Measurements from ENCODE around the gene RALY.
A peak's percentile ranks its signal among the peaks of the same experiment; 100 is the strongest.

The RALY gene

GRCh38 chr20:33993576-33994221 is at the start of gene RALY:
Gene RALY (plus strand): TSS chr20:33993911. CDS start chr20:34072075, 78,164 bp downstream.
- H3K9ac ChIP-seq: peak within 1 kb of the TSS; percentile 96
- peak within 1 kb of the TSS; percentile 95 for H3K27ac ChIP-seq
- H3K79me2 ChIP-seq: peaks cover 43% of the 10 kb centered on the region
- peaks cover 17% of the 10 kb centered on the region for H3K4me1 ChIP-seq
- no peaks in the 10 kb centered on the region for H3K9me3 ChIP-seq (ENCODE audit: control insufficient read depth, low read length)
- H2AFZ ChIP-seq: peak within 1 kb of the TSS; percentile 92
- no peaks in the 10 kb centered on the region for H3K36me3 ChIP-seq (ENCODE audit: control insufficient read depth, insufficient read depth, low read length)
- peak within 1 kb of the TSS; percentile 73 for H3K4me2 ChIP-seq (ENCODE audit: low read length)
- H3K27me3 ChIP-seq (ENCODE audit: control insufficient read depth, insufficient read depth, low read length): no peaks in the 10 kb centered on the region
- peak within 1 kb of the TSS; percentile 95 for H3K4me3 ChIP-seq (ENCODE audit: low read depth, low read length)
- no peak for TF ChIP-seq CTCF (IDR thresholded peaks at IDR 0.05)

- Histone ChIP-seq H3K27me3 (ENCODE audit: control insufficient read depth, insufficient read depth, low read length) (no peaks in the 10 kb centered on the region), H3K9me3 (ENCODE audit: control insufficient read depth, low read length) (peaks cover 5% of the 10 kb centered on the region), H3K4me3 (ENCODE audit: low read depth, low read length) (no peak overlapping the region), H3K36me3 (ENCODE audit: control insufficient read depth, insufficient read depth, low read length) (no peaks in the 10 kb centered on the region), H2AFZ (no peak overlapping the region), H3K27ac (no peak overlapping the region), H3K4me1 (no peaks in the 10 kb centered on the region), H3K4me2 (ENCODE audit: low read length) (no peak overlapping the region), H3K9ac (no peak overlapping the region), H3K79me2 (no peaks in the 10 kb centered on the region)
- no peak for TF ChIP-seq CTCF (IDR thresholded peaks at IDR 0.05)
These were observed 48.8 kb upstream of the RALY start for GRCh38 chr20:33944914-33945313.

- H3K4me2 ChIP-seq (ENCODE audit: low read length): no peak overlapping the region
- no peak overlapping the region for H3K27ac ChIP-seq
- no peak overlapping the region for H2AFZ ChIP-seq
- H3K9me3 ChIP-seq (ENCODE audit: control insufficient read depth, low read length): peaks cover 5% of the 10 kb centered on the region
- H3K36me3 ChIP-seq (ENCODE audit: control insufficient read depth, insufficient read depth, low read length): no peaks in the 10 kb centered on the region
- H3K79me2 ChIP-seq: no peaks in the 10 kb centered on the region
- H3K4me3 ChIP-seq (ENCODE audit: low read depth, low read length): no peak overlapping the region
- TF ChIP-seq CTCF (IDR thresholded peaks at IDR 0.05): no peak
- no peaks in the 10 kb centered on the region for H3K27me3 ChIP-seq (ENCODE audit: control insufficient read depth, insufficient read depth, low read length)
- H3K9ac ChIP-seq: no peak overlapping the region
- H3K4me1 ChIP-seq: no peaks in the 10 kb centered on the region
These were observed 48.2 kb upstream of the RALY start for GRCh38 chr20:33945391-33946081.

GRCh38 chr20:33947709-33948295 is 45.9 kb upstream of the RALY start:
- Histone ChIP-seq H3K4me1 (no peaks in the 10 kb centered on the region), H3K79me2 (no peaks in the 10 kb centered on the region), H3K4me2 (ENCODE audit: low read length) (no peak overlapping the region), H2AFZ (no peak overlapping the region), H3K27me3 (ENCODE audit: control insufficient read depth, insufficient read depth, low read length) (no peaks in the 10 kb centered on the region), H3K4me3 (ENCODE audit: low read depth, low read length) (no peak overlapping the region), H3K36me3 (ENCODE audit: control insufficient read depth, insufficient read depth, low read length) (no peaks in the 10 kb centered on the region), H3K9me3 (ENCODE audit: control insufficient read depth, low read length) (peaks cover 5% of the 10 kb centered on the region), H3K9ac (no peak overlapping the region), H3K27ac (no peak overlapping the region)
- TF ChIP-seq CTCF (IDR thresholded peaks at IDR 0.05): peak; percentile 15

Measured in parathyroid adenoma (tissue), 2 donors.